SKM-1 (cell line): ENCODE data around the gene PPARGC1A.

Experiments
- DNase-seq: peaks from one replicate; lab custom pipeline; 2025; ENCODE audit not compliant: unreplicated experiment; lab: John Stamatoyannopoulos, UW

The PPARGC1A gene

GRCh38 chr4:23774909-23775308, 114.9 kb downstream of the PPARGC1A start:
- no peak for DNase-seq

DNA sequence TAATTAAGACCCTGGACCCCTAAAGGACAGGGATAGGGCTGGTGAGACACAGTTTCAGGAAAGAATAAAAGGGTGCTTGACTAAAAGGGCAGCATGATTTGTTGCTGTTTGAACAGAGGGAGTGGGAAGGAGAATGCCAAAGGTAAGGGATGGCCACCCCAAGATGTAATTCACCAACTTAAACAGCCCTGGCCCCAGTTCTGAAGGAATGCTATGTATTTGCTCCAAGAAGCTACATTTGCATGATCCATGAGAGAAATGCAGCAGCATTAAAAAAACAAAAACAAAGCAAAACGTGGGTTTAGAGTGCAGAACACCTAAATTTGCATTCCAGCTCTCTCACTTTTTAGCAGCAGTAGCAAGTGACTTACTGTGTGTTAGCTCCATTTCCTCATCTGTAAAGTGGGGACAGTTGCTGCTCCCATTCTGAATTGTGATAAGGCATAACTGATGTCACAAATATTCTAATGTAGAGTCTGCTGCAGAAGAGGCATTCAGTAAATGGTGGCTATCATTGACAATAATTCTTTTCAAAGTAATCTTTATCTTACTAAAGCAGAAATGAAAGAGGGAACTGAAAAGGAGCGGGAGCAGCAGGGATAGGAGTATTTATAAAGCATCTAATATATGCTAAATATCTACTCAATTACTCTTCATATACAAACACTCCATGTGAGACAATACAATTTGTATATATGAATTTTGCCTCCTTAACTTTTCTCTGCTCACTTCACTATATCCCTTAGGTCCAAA, 115.8 kb downstream of the PPARGC1A start:
- DNase-seq = no peak

- no peak for DNase-seq
Measured at GRCh38 chr4:23770011-23770410, 119.8 kb downstream of the PPARGC1A start.

DNA sequence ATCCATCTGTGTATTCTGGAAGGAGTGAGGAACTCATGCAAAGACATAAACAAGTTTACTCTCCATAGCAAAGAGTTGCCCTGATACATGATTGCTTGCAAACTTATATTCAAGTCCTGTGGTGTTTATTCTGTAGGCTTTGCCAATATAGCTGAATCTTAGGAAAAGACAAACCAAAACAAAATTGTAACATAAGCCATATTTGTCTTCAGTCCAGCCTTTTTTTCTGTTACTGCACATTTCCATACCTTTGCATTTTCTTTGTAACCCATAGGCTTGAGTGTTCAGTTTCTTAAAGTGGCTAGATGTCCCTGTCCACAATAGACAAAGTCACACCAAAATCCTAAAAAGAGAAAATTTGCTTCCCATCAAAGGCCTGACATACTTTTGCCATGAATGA, 120.4 kb downstream of the PPARGC1A start:
- no peak for DNase-seq

GRCh38 chr4:23768541-23768940, 121.3 kb downstream of the PPARGC1A start:
- no peak for DNase-seq

DNA sequence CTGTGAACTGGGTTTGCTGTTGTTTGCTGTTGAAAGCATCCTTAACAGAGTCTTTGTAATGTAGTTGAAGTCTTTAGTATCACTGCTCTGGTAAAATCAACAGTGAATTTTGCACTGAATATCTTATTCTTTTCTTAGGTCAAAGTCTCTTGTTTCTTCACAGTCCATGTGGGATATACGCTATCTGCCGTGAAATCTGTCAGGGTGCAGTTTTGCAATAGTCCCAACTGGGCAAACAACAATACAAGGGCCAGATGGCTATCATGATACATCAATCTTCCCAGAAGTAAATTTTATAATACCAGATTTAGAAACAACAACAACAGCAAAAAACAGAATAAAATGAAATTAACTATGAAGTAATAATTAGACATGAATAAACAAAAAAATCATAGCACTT, 123.5 kb downstream of the PPARGC1A start:
- DNase-seq = no peak

GRCh38 chr4:23763559-23763958, 126.3 kb downstream of the PPARGC1A start:
- DNase-seq = no peak

DNA sequence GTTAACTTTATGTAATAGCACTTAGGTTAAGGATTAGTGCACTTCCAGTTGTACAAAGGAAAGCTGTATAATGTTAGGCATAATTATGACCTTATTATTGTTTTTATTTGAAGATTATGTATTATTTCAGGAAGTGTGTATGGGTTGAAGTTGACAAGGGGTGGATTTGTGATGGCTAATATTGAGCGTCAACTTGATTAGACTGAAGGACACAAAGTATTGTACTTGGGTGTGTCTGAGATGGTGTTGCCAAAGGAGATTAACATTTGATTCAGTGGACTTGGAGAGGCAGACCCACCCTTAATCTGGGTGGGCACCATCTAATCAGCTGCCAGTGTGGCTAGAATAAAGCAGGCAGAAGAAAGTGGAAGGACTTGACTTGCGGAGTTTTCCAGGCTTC, 127.3 kb downstream of the PPARGC1A start:
- no peak for DNase-seq

- no peak for DNase-seq
Measured at GRCh38 chr4:23759066-23759465, 130.8 kb downstream of the PPARGC1A start.

DNA sequence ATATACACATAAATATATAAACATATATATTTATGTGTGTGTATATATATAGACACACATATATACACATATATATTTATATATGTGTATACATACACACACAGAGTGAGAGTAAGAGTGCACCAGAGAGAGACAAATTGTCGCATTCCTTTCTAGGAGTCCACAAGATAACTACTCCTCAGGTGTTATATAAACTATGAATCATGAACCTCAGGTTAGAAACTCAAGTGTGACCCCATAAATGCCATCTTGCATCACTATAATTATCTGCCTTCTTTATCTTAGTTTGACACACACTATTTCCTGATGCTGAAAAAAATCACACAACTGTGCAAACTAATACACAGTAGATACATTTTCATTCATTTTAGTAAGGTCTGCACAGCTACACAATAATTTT, 135.2 kb downstream of the PPARGC1A start:
- DNase-seq = no peak

- no peak for DNase-seq
Measured at GRCh38 chr4:23750125-23750524, 139.7 kb downstream of the PPARGC1A start.

- DNase-seq = no peak
Measured at GRCh38 chr4:23747281-23747735, 142.5 kb downstream of the PPARGC1A start.

DNA sequence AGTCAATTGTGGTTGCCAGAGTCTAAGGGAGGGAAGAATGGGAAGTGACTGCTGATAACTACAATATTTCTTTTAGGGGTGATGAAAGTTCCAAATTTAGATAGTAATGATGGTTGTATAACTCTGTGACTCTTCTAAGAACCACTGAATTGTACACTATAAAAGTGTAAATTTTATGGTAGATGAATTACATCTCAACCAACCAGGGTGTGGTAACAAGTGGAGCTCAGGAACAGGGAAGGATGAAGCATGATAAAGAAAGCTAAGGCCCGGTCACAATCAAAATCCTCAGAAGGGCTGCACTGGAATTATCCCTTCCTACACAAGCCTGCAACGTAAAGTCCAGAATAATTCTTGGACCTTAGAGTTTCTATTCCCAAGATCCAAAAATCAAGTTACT, 143.2 kb downstream of the PPARGC1A start:
- no peak for DNase-seq

DNA sequence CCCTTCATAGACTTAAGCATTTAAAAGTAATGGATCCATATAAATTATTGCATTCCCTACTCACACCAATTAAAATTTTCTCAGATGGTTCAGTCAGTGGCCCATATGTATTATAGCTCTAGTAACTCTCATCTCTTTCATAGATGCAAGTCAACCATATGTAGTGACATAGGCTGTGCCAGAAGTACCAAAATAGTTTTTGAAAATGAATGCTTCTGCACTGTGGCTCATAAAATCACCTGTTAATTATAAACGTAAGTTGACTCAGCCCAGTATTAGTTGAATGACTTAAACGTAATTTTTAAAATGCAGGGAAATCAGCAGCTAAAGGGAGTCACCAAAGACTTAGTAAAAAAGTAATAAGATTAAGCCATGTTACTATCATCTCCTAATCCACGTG, 143.8 kb downstream of the PPARGC1A start:
- DNase-seq = no peak

DNA sequence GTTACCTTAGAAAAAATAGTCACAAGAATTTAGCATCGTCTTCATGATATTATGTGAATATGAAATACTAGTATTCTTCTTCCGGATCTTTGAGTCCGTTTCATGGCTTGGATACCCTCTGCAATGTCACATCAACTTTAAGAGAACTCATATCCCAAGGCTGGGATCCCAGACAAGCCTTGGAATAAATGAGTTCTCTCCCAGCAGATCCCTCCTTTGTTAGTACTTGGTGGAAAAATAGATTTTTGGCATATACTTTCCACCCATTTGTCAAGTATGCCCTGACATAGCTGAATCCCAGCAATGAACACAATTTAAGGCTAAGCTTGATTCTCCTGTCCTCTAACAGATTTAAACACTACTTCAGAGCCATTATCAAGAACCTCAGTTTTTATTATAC, 144.5 kb downstream of the PPARGC1A start:
- DNase-seq = no peak
